ENCODE measurements around the gene GPR26.

DNA sequence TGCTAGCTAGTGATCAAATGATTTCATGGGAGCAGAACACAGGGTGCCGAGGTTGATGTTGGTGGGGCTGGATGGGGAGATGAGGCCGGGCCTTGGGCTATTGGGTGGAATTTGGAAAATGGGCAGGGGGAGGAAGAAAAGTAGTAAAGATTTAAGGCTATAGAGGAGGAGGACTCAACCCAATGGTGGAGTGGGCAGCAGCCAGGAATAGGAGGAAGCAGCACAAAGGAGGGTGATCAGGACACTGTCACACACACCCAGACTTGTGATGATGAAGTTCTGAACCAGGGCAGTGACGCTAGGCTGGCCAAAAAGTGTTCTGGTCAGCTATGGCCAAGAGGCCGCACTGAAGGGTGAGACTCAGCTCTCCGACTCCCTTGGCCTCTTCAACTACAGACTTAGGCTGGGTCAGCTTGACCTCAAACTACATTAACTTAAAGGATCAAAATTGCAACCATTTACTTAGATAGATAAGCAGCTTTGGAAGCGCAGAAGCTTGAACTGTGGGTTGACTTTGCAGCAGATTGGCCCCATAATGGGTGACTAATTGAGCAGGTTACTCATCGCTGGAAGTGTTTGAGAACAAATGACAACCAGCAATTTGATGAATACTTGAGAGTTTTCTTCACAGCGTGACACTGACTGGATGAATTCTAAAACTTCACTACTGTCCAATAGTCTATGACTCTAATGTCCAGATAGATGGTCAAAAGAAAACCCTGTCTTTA lies 29.4 kb upstream of the GPR26 start:
- TF ChIP-seq, protein P1, sequence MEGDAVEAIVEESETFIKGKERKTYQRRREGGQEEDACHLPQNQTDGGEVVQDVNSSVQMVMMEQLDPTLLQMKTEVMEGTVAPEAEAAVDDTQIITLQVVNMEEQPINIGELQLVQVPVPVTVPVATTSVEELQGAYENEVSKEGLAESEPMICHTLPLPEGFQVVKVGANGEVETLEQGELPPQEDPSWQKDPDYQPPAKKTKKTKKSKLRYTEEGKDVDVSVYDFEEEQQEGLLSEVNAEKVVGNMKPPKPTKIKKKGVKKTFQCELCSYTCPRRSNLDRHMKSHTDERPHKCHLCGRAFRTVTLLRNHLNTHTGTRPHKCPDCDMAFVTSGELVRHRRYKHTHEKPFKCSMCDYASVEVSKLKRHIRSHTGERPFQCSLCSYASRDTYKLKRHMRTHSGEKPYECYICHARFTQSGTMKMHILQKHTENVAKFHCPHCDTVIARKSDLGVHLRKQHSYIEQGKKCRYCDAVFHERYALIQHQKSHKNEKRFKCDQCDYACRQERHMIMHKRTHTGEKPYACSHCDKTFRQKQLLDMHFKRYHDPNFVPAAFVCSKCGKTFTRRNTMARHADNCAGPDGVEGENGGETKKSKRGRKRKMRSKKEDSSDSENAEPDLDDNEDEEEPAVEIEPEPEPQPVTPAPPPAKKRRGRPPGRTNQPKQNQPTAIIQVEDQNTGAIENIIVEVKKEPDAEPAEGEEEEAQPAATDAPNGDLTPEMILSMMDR (IDR thresholded peaks at IDR 0.05; ENCODE audit: poor library complexity): no peak
- no peak for TF ChIP-seq EZH2 (IDR thresholded peaks at IDR 0.05; ENCODE audit: borderline replicate concordance)
